ENCODE measurements around the gene GMCL1. TPM values are rescaled to one million over a fixed set of nuclear protein-coding genes. Genes with fewer than 3 reads are reported as not detected.
"Not testable (repeated sequence)": the region's sequence is repeated elsewhere in the genome, so short reads cannot be mapped to it uniquely, and the experiment has no call there.

Gene GMCL1
- total RNA-seq, 1 donor from 2014 or later, result 13.0 TPM

DNA sequence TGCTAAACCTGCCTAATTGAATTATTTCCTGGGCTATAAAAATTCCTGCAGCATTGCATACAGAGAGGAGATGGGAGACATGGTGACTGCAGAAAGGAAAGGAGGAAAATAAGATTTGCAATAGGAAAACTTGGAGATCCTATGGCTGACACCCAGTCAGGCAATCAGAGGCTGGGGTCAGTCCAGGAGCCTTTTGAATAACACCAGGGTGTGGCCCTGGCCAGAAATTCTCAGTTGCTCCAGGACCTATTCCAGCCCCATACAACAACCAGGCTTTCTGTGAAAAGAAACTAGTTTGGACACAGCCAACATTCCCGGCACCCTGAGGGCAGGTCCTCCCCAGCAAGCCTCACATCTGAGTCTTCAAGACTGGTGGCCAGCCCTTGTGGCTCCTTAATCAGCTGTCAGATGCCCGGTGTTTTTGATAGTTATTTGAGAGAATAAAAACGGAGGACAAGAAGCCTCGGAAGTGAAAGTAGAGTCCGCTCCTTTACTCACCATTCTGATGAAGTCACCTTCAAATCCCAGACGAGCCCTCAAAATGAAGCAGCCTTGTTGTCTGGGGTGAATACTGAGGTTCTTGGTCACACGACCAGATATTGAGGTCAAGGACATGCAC is 31.1 kb upstream of the GMCL1 start:
- H3K27me3 Mint-ChIP-seq, result no peaks in the 10 kb centered on the region
- peak overlapping the region; percentile 73 for H3K4me3 Mint-ChIP-seq
- H3K27ac Mint-ChIP-seq, result peak overlapping the region; percentile 76
- no peak for DNase-seq
- H3K9me3 Mint-ChIP-seq, result no peaks in the 10 kb centered on the region
- TF ChIP-seq, protein P1, sequence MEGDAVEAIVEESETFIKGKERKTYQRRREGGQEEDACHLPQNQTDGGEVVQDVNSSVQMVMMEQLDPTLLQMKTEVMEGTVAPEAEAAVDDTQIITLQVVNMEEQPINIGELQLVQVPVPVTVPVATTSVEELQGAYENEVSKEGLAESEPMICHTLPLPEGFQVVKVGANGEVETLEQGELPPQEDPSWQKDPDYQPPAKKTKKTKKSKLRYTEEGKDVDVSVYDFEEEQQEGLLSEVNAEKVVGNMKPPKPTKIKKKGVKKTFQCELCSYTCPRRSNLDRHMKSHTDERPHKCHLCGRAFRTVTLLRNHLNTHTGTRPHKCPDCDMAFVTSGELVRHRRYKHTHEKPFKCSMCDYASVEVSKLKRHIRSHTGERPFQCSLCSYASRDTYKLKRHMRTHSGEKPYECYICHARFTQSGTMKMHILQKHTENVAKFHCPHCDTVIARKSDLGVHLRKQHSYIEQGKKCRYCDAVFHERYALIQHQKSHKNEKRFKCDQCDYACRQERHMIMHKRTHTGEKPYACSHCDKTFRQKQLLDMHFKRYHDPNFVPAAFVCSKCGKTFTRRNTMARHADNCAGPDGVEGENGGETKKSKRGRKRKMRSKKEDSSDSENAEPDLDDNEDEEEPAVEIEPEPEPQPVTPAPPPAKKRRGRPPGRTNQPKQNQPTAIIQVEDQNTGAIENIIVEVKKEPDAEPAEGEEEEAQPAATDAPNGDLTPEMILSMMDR (IDR thresholded peaks at IDR 0.05), result no peak
- peak; percentile 17 for ATAC-seq (ENCODE audit: low read depth)
- ChIA-PET CTCF (interaction anchor here (1.7 to 3.1 kb wide), 2 partner anchors 19 to 73 kb away, joined by 8 to 24 read pairs; no protein-coding TSS in a partner anchor), POLR2A (interaction anchor here (1.4 kb wide), 1 partner anchor 9 kb away, joined by 4 read pairs; no protein-coding TSS in a partner anchor)
- H3K4me1 Mint-ChIP-seq, result peaks cover 55% of the 10 kb centered on the region
- intact Hi-C loops (cut with micrococcal nuclease), result no loop called here
- no peaks in the 10 kb centered on the region for H3K36me3 Mint-ChIP-seq (ENCODE audit: low read depth)

- peak overlapping the region; percentile 76 for H3K27ac Mint-ChIP-seq
- POLR2A ChIA-PET, result interaction anchor here (1.4 kb wide), 1 partner anchor 9 kb away, joined by 4 read pairs; no protein-coding TSS in a partner anchor
- intact Hi-C loops (cut with micrococcal nuclease), result no loop called here
Observed at GRCh38 chr2:69798909-69799526, 30.4 kb upstream of the GMCL1 start.

GRCh38 chr2:69801745-69802290 is 27.6 kb upstream of the GMCL1 start:
- Mint-ChIP-seq H3K36me3 (ENCODE audit: low read depth) (peaks cover 15% of the 10 kb centered on the region), H3K4me1 (peaks cover 68% of the 10 kb centered on the region), H3K27ac (peak overlapping the region; percentile 47), H3K27me3 (no peaks in the 10 kb centered on the region), H3K9me3 (no peaks in the 10 kb centered on the region), H3K4me3 (no peak overlapping the region)
- ATAC-seq (ENCODE audit: low read depth) (no peak), DNase-seq (no peak)
- CTCF ChIA-PET, result interaction anchor here (1.3 to 3.1 kb wide), 3 partner anchors 77 to 87 kb away, joined by 3 to 24 read pairs (median 14); no protein-coding TSS in a partner anchor
- TF ChIP-seq, protein P1 (IDR thresholded peaks at IDR 0.05), result no peak
- intact Hi-C loops (cut with micrococcal nuclease), result loop anchor here (2.0 to 5.0 kb wide), 2 partner anchors 35 to 61 kb away; no protein-coding TSS in a partner anchor
- POLR2A ChIA-PET, result interaction anchor here (0.7 to 1.5 kb wide), 2 partner anchors 10 to 485 kb away, joined by 5 to 6 read pairs; no protein-coding TSS in a partner anchor

More at GRCh38 chr2:69798909-69799526, 30.4 kb upstream of the GMCL1 start:
- Mint-ChIP-seq H3K4me1 (peaks cover 60% of the 10 kb centered on the region), H3K27me3 (no peaks in the 10 kb centered on the region), H3K36me3 (ENCODE audit: low read depth) (no peaks in the 10 kb centered on the region), H3K9me3 (no peaks in the 10 kb centered on the region), H3K4me3 (peak overlapping the region; percentile 73)
- peak; percentile 60 for ATAC-seq (ENCODE audit: low read depth)
- TF ChIP-seq, protein P1 (IDR thresholded peaks at IDR 0.05), result no peak
- CTCF ChIA-PET, result interaction anchor here (1.7 to 3.1 kb wide), 2 partner anchors 18 to 74 kb away, joined by 8 to 24 read pairs; no protein-coding TSS in a partner anchor
- DNase-seq, result no peak

DNA sequence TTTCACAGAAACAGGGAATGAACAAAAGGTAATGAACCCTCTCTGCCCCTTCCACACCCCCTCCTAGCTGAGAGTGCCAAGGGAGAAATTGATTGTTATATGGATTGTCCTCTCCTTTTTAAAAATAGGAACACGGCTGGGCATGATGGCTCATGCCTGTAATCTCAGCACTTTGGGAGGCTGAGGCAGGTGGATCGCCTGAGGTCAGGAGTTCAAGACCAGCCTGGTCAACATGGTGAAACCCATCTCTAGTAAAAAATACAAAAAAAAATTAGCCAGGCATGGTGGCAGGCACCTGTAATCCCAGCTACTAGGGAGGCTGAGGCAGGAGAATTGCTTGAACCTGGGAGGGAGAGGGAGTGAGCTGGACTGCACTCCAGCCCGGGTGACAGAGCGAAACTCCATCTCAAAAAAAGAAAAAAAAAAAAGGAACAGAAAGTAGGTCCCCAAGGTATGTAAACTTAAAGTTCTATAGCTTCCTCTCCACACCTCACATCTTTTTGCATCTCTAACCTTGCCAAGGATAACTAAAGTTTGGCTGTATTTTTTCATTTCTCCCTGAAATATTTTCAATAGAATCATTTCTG is 26.6 kb upstream of the GMCL1 start:
- H3K27ac Mint-ChIP-seq, result peak overlapping the region; percentile 8

DNA sequence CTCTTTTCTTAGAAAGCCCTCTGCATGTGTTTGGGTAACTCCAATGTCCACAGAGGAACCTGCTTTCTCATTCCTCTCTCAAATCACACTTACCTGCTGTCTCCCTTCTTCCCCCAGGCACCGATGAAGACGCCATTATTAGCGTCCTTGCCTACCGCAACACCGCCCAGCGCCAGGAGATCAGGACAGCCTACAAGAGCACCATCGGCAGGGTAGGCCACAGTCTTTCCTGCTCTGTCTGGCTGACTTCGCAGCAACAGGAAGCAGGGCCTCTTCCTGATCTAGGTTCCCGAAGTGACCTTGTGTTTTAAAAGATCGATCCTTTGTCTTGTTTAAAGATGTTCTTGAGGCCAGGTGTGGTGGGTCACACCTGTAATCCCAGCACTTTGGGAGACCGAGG is 25.0 kb upstream of the GMCL1 start:
- POLR2A ChIA-PET, result interaction anchor here (0.7 kb wide), 1 partner anchor 60 kb away, joined by 7 read pairs; no protein-coding TSS in a partner anchor

More for the DNA sequence above, 26.6 kb upstream of the GMCL1 start:
- H3K9me3 Mint-ChIP-seq, DNase-seq, H3K27me3 Mint-ChIP-seq: not testable (repeated sequence)
- ATAC-seq (ENCODE audit: low read depth), result peak; percentile 76
- intact Hi-C loops (cut with micrococcal nuclease), result loop anchor here (1.0 to 5.0 kb wide), 3 partner anchors 14 to 62 kb away; no protein-coding TSS in a partner anchor
- Mint-ChIP-seq H3K4me3 (peak overlapping the region; percentile 3), H3K36me3 (ENCODE audit: low read depth) (peaks cover 24% of the 10 kb centered on the region), H3K4me1 (peaks cover 61% of the 10 kb centered on the region)
- POLR2A ChIA-PET, result interaction anchor here (0.6 to 1.5 kb wide), 6 partner anchors 9 to 388 kb away, joined by 3 to 6 read pairs (median 4); partner anchors contain the start of gene C2orf42
- CTCF ChIA-PET, result interaction anchor here (1.3 to 2.6 kb wide), 3 partner anchors 13 to 88 kb away, joined by 3 to 15 read pairs (median 14); no protein-coding TSS in a partner anchor

More for the DNA sequence above, 25.0 kb upstream of the GMCL1 start:
- ATAC-seq (ENCODE audit: low read depth), result no peak
- Mint-ChIP-seq H3K27ac (peak overlapping the region; percentile 37), H3K36me3 (ENCODE audit: low read depth) (peaks cover 31% of the 10 kb centered on the region), H3K9me3 (no peaks in the 10 kb centered on the region), H3K4me3 (peak overlapping the region; percentile 41), H3K27me3 (no peaks in the 10 kb centered on the region), H3K4me1 (peaks cover 46% of the 10 kb centered on the region)
- intact Hi-C loops (cut with micrococcal nuclease), result loop anchor here (5.0 kb wide), 1 partner anchor 37 kb away; no protein-coding TSS in a partner anchor
- TF ChIP-seq, protein P1 (IDR thresholded peaks at IDR 0.05), result no peak
- no peak for DNase-seq
- CTCF ChIA-PET, result interaction anchor here (0.9 to 2.6 kb wide), 3 partner anchors 12 to 80 kb away, joined by 3 to 15 read pairs (median 14); no protein-coding TSS in a partner anchor

Measured in activated B cell treated with CpG ODN at 0.5 μM for 24 hours (primary cell).